OCI-LY7 (cell line): ENCODE measurements around the gene NCAM1.

Experiments
- CTCF ChIP-seq: fragments of 200-600 bp; sonication (generic); conservative IDR thresholded peaks from 2 replicates; pipeline ENCODE4 v1.5.1; 2014; ENCODE audit warnings: mild to moderate bottlenecking, antibody characterized with exemption, low read length, moderate library complexity, mixed read lengths
- EZH2phosphoT487 ChIP-seq: fragments of 200-600 bp; sonication (generic); IDR thresholded peaks from 2 replicates; pipeline ENCODE4 v1.6.1; 2018; ENCODE audit warnings: low read depth, borderline replicate concordance, mild to moderate bottlenecking, mixed run types, antibody characterized with exemption, low read length, moderate library complexity, mixed read lengths

GRCh38 chr11:113026778-113027177 lies 65.6 kb downstream of the NCAM1 start:
- TF ChIP-seq EZH2phosphoT487 = no peak
- TF ChIP-seq CTCF = no peak
